IMR-90 (cell line): ENCODE measurements around the gene SMARCA5. TPM values are rescaled to one million over a fixed set of nuclear protein-coding genes. Genes with fewer than 3 reads are reported as not detected.

ENCODE experiments used
- ATAC-seq: fragments of 200-7000 bp; cut with Tn5 transposase; 2 replicates; pipeline ENCODE4 v1.9.1; 2020; ENCODE audit warnings: low read depth, mild to moderate bottlenecking, moderate library complexity
- BruUV-seq: library from RNA; stranded (reverse); fragments of 400-500 nt; replicated peaks from 2 replicates; lab custom pipeline; 2021; lab: Mats Ljungman, UMichigan
- CTCF ChIA-PET: fragments of 300-600 bp; formaldehyde crosslinking; extraction: SDS; loops from one replicate; lab custom pipeline; 2021; ENCODE audit warnings: antibody characterized with exemption; lab: Yijun Ruan, JAX
- POLR2A ChIA-PET: fragments of 300-600 bp; sonication (Branson Sonifier 250); formaldehyde crosslinking; loops from one replicate; lab custom pipeline; 2022; ENCODE audit warnings: antibody characterized with exemption; ENCODE audit not compliant: unreplicated experiment; lab: Charles Lee
- DNase-seq: peaks from one replicate; pipeline ENCODE4 v3.0.0; 2013
- H2AFZ ChIP-seq: replicated peaks from 2 replicates; pipeline ENCODE3; 2013; ENCODE audit warnings: low read length, mild to moderate bottlenecking; ENCODE audit not compliant: poor library complexity
- H2AK5ac ChIP-seq: 2 replicates; pipeline ENCODE4 v1.6.1; 2013; ENCODE audit warnings: low read depth, low read length, inconsistent platforms
- H2AK9ac ChIP-seq: replicated peaks from 2 replicates; pipeline ENCODE3; 2013; ENCODE audit warnings: mild to moderate bottlenecking, low read depth, low read length, moderate library complexity; ENCODE audit not compliant: poor library complexity
- H2BK120ac ChIP-seq: 2 replicates; pipeline ENCODE4 v1.6.1; 2013; ENCODE audit warnings: low read depth, low read length, inconsistent platforms
- H2BK15ac ChIP-seq: 3 replicates; pipeline ENCODE4 v1.6.1; 2013; ENCODE audit warnings: low read depth, low read length, inconsistent platforms
- H2BK20ac ChIP-seq: 2 replicates; pipeline ENCODE4 v1.6.1; 2013; ENCODE audit warnings: low read depth, mild to moderate bottlenecking, inconsistent platforms, low read length, moderate library complexity
- H2BK5ac ChIP-seq: 2 replicates; pipeline ENCODE4 v1.6.1; 2013; ENCODE audit warnings: mild to moderate bottlenecking, low read depth, low read length, inconsistent platforms; ENCODE audit not compliant: poor library complexity, severe bottlenecking
- H3K14ac ChIP-seq: replicated peaks from 2 replicates; pipeline ENCODE4 v1.6.1; 2013; ENCODE audit warnings: low read depth, low read length, inconsistent platforms
- H3K18ac ChIP-seq: 2 replicates; pipeline ENCODE4 v1.6.1; 2013; ENCODE audit warnings: low read depth, low read length, control low read depth
- H3K23ac ChIP-seq: 2 replicates; pipeline ENCODE4 v1.6.1; 2013; ENCODE audit warnings: low read depth, low read length, inconsistent platforms
- H3K27ac ChIP-seq: 2 replicates; pipeline ENCODE4 v1.5.1; 2013; ENCODE audit warnings: mild to moderate bottlenecking, control low read depth, low read length; ENCODE audit not compliant: insufficient read depth
- H3K27me3 ChIP-seq: 2 replicates; pipeline ENCODE4 v1.6.1; 2013; ENCODE audit warnings: low read length; ENCODE audit not compliant: control insufficient read depth, insufficient read depth
- H3K36me3 ChIP-seq: 2 replicates; pipeline ENCODE4 v1.6.1; 2013; ENCODE audit warnings: low read length, mixed read lengths; ENCODE audit not compliant: control insufficient read depth, insufficient read depth
- H3K4ac ChIP-seq: 2 replicates; pipeline ENCODE4 v1.6.1; 2013; ENCODE audit warnings: low read depth, low read length, inconsistent platforms
- H3K4me1 ChIP-seq: 2 replicates; pipeline ENCODE4 v1.6.1; 2013; ENCODE audit warnings: low read length, mixed read lengths; ENCODE audit not compliant: control insufficient read depth, insufficient read depth
- H3K4me2 ChIP-seq: 2 replicates; pipeline ENCODE4 v1.6.1; 2013; ENCODE audit warnings: low read depth, mild to moderate bottlenecking, control low read depth, low read length, moderate library complexity
- H3K4me3 ChIP-seq: 2 replicates; pipeline ENCODE4 v1.5.1; 2013; ENCODE audit warnings: low read depth, mild to moderate bottlenecking, control low read depth, low read length, moderate library complexity; ENCODE audit not compliant: insufficient read depth
- H3K56ac ChIP-seq: 2 replicates; pipeline ENCODE4 v1.6.1; 2013; ENCODE audit warnings: low read length, inconsistent platforms; ENCODE audit not compliant: insufficient read depth; ENCODE audit errors: extremely low read depth
- H3K79me1 ChIP-seq, 2 experiments: 2 replicates each; pipeline ENCODE4 v1.6.1; 2013; ENCODE audit warnings: low read length in 2 of 2, inconsistent platforms in 1 of 2, low read depth in 1 of 2
- H3K9ac ChIP-seq: 2 replicates; pipeline ENCODE4 v1.6.1; 2013; ENCODE audit warnings: low read depth, low read length, control low read depth
- H3K9me1 ChIP-seq: 2 replicates; pipeline ENCODE4 v1.6.1; 2013; ENCODE audit warnings: low read length, inconsistent platforms; ENCODE audit not compliant: insufficient read depth
- H3K9me3 ChIP-seq: 2 replicates; pipeline ENCODE4 v1.6.1; 2013; ENCODE audit warnings: low read length; ENCODE audit not compliant: control insufficient read depth, insufficient read depth
- H4K20me1 ChIP-seq: 2 replicates; pipeline ENCODE4 v1.6.1; 2013; ENCODE audit warnings: low read length, inconsistent platforms; ENCODE audit not compliant: insufficient read depth
- H4K5ac ChIP-seq: 2 replicates; pipeline ENCODE4 v1.6.1; 2013; ENCODE audit warnings: mild to moderate bottlenecking, low read depth, low read length, control low read depth
- H4K8ac ChIP-seq, 2 experiments: 2 replicates each; pipeline ENCODE4 v1.6.1; 2013; ENCODE audit warnings: low read depth in 2 of 2, low read length in 2 of 2, control low read depth in 1 of 2, inconsistent platforms in 1 of 2
- H4K91ac ChIP-seq: 2 replicates; pipeline ENCODE4 v1.6.1; 2013; ENCODE audit warnings: low read depth, low read length, inconsistent platforms; ENCODE audit not compliant: insufficient read depth
- CHD1 ChIP-seq: IDR thresholded peaks from 2 replicates; pipeline ENCODE4 v1.6.1; 2012; ENCODE audit warnings: low read depth, low read length, improper control_type of control experiment
- MXI1 ChIP-seq: IDR thresholded peaks from 2 replicates; pipeline ENCODE4 v1.6.1; 2012; ENCODE audit warnings: low read depth, mild to moderate bottlenecking, low read length, moderate library complexity, borderline replicate concordance
- WGBS, 2 experiments: methylation state at CpG; one replicate each; pipeline versions ENCODE4 v1.1.5 to v1.1.7; 2013; ENCODE audit warnings: missing lambda C conversion rate in 2 of 2; ENCODE audit not compliant: insufficient read length in 1 of 2; ENCODE audit errors: extremely low coverage in 2 of 2; 5-methylcytosine and 5-hydroxymethylcytosine counted together
- dilution Hi-C: fragments of 300-500 bp; cut with HindIII; formaldehyde crosslinking; loops from one replicate; pipeline ENCODE4 v1.14.3; 2018; ENCODE audit warnings: low sequenced_read_pairs; ENCODE audit not compliant: unreplicated experiment
- in situ Hi-C: fragments of 300-500 bp; cut with MboI; formaldehyde crosslinking; loops from 3 replicates; pipeline ENCODE4 v1.14.3; 2019; ENCODE audit warnings: low sequenced_read_pairs, inconsistent platforms, mixed read lengths
- intact Hi-C: fragments of 100-400 bp; cut with micrococcal nuclease; formaldehyde crosslinking; loops from 2 replicates; pipeline ENCODE4 v1.10.0; 2022
- polyA plus RNA-seq, 3 experiments: library from polyadenylated mRNA; depleted of rRNA; stranded (reverse); fragments of >200 nt; gene quantifications; 2 replicates each; pipeline ENCODE4 v1.2.3, GENCODE V29; 2012; ENCODE audit warnings: low replicate concordance in 1 of 3
- total RNA-seq: library from RNA; depleted of rRNA; stranded (reverse); fragments of >200 nt; gene quantifications from 2 replicates; pipeline ENCODE4 v1.2.3, GENCODE V29; 2012
- TF ChIP-seq, protein P1 (sequence below): fragments of 150-350 bp; IDR thresholded peaks from 2 replicates; pipeline ENCODE4 v1.6.1; 2016; ENCODE audit warnings: low read depth, mild to moderate bottlenecking, low read length, moderate library complexity, borderline replicate concordance

The SMARCA5 gene
- total and polyA plus RNA-seq, 2 of the 4 experiments (the other 2 are of a cell fraction): 11.5 to 14.7 TPM

DNA sequence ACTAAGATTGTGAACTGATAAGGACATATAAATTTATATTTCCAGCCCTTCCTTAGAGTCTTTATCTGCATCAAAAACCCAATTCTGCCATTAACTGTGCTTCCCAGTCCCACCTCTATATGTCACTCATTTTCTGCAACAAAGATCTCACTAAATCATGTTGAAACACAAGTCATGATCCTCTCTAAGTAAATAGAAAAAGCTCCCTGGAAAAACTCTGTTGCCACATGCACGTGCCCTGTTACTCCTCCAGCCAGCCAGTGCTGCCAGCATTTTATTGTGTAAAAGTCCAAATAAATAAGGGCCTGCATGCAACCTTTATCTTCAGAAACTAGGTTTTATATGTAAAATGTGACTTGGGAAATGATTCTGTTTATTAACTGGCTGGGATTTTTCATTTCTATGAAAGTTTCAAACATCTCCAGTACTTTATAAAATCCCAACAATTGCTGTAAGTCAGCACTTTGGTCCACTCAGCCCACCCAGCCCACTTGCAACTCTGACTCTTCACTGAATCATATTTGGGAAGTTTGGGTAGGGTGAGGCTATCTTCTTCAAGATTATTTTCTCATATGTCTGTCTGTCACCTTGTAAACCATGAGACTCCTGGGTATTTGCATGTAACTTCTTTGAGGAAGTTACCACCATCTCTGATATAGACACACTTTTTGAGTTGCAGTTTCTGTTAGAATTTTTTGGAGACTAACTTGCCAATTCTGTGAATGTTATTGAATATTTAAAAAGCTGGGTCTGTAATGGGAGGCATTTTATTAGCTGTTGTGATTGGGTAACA is 40.0 kb upstream of the SMARCA5 start:
- H3K56ac ChIP-seq: no peak overlapping the region
- H3K27me3 ChIP-seq: no peaks in the 10 kb centered on the region
- no peaks in the 10 kb centered on the region for H3K9me3 ChIP-seq
- H3K18ac ChIP-seq: no peak overlapping the region
- no TSS peak for BruUV-seq
- H4K8ac ChIP-seq: no peak overlapping the region
- no peak overlapping the region for H3K4ac ChIP-seq
- TF ChIP-seq MXI1: no peak
- no peak for TF ChIP-seq CHD1
- TF ChIP-seq, protein P1, sequence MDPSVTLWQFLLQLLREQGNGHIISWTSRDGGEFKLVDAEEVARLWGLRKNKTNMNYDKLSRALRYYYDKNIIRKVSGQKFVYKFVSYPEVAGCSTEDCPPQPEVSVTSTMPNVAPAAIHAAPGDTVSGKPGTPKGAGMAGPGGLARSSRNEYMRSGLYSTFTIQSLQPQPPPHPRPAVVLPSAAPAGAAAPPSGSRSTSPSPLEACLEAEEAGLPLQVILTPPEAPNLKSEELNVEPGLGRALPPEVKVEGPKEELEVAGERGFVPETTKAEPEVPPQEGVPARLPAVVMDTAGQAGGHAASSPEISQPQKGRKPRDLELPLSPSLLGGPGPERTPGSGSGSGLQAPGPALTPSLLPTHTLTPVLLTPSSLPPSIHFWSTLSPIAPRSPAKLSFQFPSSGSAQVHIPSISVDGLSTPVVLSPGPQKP: no peak
- H4K20me1 ChIP-seq: no peaks in the 10 kb centered on the region
- H4K91ac ChIP-seq: no peak overlapping the region
- ATAC-seq (no peak), DNase-seq (no peak)
- no peak overlapping the region for H2BK120ac ChIP-seq
- H3K9me1 ChIP-seq: no peaks in the 10 kb centered on the region
- H3K23ac ChIP-seq: no peak overlapping the region
- H2BK5ac ChIP-seq: no peak overlapping the region
- no peak overlapping the region for H3K9ac ChIP-seq
- ChIA-PET CTCF (no interaction called here), POLR2A (no interaction called here)
- no peak overlapping the region for H4K5ac ChIP-seq
- intact Hi-C loops (no loop called here), in situ Hi-C loops (no loop called here), dilution Hi-C loops (no loop called here)
- H3K14ac ChIP-seq: no peak overlapping the region
- H3K79me1 ChIP-seq: no peaks in the 10 kb centered on the region
- WGBS, 2 experiments: no CpG with 5 or more reads among the region's 1 CpG
- H3K4me1 ChIP-seq: no peaks in the 10 kb centered on the region
- peaks cover 5% of the 10 kb centered on the region; the same call in 1 of the 2 replicates for H3K36me3 ChIP-seq
- no peak overlapping the region for H2BK20ac ChIP-seq
- no peak overlapping the region for H2AK5ac ChIP-seq
- no peak overlapping the region for H3K4me3 ChIP-seq
- H2AK9ac ChIP-seq: no peak overlapping the region
- no peak overlapping the region for H3K27ac ChIP-seq
- no peak overlapping the region for H2BK15ac ChIP-seq
- H3K4me2 ChIP-seq: no peak overlapping the region
- H2AFZ ChIP-seq: no peak overlapping the region
